MM.1S (cell line): ENCODE results near the gene DGCR6L.
"Not testable (repeated sequence)": the region's sequence is repeated elsewhere in the genome, so short reads cannot be mapped to it uniquely, and the experiment has no call there.

Experiments
- EZH2 ChIP-seq: fragments of 300-600 bp; sonication (generic); optimal IDR thresholded peaks from 2 replicates; pipeline ENCODE3; 2017; ENCODE audit warnings: low read depth, mild to moderate bottlenecking, antibody characterized with exemption, low read length, mixed read lengths
- TF ChIP-seq, protein P1 (sequence below): fragments of 300-600 bp; sonication (generic); IDR thresholded peaks from 2 replicates; pipeline ENCODE4 v1.5.1; 2016; ENCODE audit warnings: antibody characterized with exemption, low read length, mixed read lengths

DNA sequence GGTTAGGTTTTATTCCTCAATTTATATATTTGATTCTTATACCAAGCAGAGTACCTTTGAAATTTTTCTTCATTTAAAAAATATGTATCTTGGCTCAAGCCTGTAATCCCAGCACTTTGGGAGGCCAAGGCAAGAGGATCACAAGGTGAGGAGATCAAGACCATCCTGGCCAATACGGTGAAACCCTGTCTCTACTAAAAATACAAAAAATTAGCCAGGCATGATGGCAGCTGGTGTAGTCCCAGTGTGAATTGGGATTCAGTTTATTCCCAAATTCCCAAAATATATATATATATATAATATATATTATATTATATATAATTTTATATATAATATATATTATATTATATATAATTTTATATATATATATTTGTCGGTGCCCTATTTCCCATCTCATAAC lies 18.4 kb upstream of the DGCR6L start:
- TF ChIP-seq, protein P1, sequence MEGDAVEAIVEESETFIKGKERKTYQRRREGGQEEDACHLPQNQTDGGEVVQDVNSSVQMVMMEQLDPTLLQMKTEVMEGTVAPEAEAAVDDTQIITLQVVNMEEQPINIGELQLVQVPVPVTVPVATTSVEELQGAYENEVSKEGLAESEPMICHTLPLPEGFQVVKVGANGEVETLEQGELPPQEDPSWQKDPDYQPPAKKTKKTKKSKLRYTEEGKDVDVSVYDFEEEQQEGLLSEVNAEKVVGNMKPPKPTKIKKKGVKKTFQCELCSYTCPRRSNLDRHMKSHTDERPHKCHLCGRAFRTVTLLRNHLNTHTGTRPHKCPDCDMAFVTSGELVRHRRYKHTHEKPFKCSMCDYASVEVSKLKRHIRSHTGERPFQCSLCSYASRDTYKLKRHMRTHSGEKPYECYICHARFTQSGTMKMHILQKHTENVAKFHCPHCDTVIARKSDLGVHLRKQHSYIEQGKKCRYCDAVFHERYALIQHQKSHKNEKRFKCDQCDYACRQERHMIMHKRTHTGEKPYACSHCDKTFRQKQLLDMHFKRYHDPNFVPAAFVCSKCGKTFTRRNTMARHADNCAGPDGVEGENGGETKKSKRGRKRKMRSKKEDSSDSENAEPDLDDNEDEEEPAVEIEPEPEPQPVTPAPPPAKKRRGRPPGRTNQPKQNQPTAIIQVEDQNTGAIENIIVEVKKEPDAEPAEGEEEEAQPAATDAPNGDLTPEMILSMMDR = not testable (repeated sequence)
- TF ChIP-seq EZH2 = not testable (repeated sequence)
